H9 (cell line): Measurements from ENCODE around the gene RNGTT. TPM values are rescaled to one million over a fixed set of nuclear protein-coding genes. Genes with fewer than 3 reads are reported as not detected.
A peak's percentile ranks its signal among the peaks of the same experiment; 100 is the strongest.

Source experiments
- DNase-seq: peaks from one replicate; pipeline ENCODE4 v3.0.0-alpha.2; 2017
- H2AFZ ChIP-seq: one replicate; pipeline ENCODE4 v1.6.1; 2013; ENCODE audit warnings: mild to moderate bottlenecking, low read length, control low read depth, moderate library complexity
- H2AK5ac ChIP-seq: 2 replicates; pipeline ENCODE4 v1.6.1; 2013; ENCODE audit warnings: low read length, control low read depth, mixed read lengths; ENCODE audit not compliant: insufficient read length
- H2BK120ac ChIP-seq: one replicate; pipeline ENCODE4 v1.6.1; 2013; ENCODE audit warnings: low read depth, mild to moderate bottlenecking, low read length, control low read depth, inconsistent platforms; ENCODE audit not compliant: poor library complexity, severe bottlenecking
- H2BK12ac ChIP-seq: 2 replicates; pipeline ENCODE4 v1.6.1; 2013; ENCODE audit warnings: low read length, control low read depth, mixed read lengths, low read depth; ENCODE audit not compliant: insufficient read length
- H2BK15ac ChIP-seq: 2 replicates; pipeline ENCODE4 v1.6.1; 2013; ENCODE audit warnings: low read depth, low read length, control low read depth
- H2BK20ac ChIP-seq: one replicate; pipeline ENCODE4 v1.6.1; 2013; ENCODE audit warnings: low read depth, mild to moderate bottlenecking, low read length, control low read depth, inconsistent platforms; ENCODE audit not compliant: poor library complexity, severe bottlenecking
- H2BK5ac ChIP-seq: 2 replicates; pipeline ENCODE4 v1.6.1; 2013; ENCODE audit warnings: low read length, control low read depth, mixed read lengths; ENCODE audit not compliant: insufficient read length
- H3K14ac ChIP-seq: 2 replicates; pipeline ENCODE4 v1.6.1; 2013; ENCODE audit warnings: low read length, control low read depth; ENCODE audit not compliant: insufficient read depth
- H3K18ac ChIP-seq: 2 replicates; pipeline ENCODE4 v1.6.1; 2013; ENCODE audit warnings: low read depth, mild to moderate bottlenecking, mixed read lengths, low read length, control low read depth; ENCODE audit not compliant: insufficient read length
- H3K23ac ChIP-seq: 2 replicates; pipeline ENCODE4 v1.6.1; 2013; ENCODE audit warnings: low read length, control low read depth, mixed read lengths, low read depth; ENCODE audit not compliant: insufficient read length
- H3K23me2 ChIP-seq: 2 replicates; pipeline ENCODE4 v1.6.1; 2013; ENCODE audit warnings: low read depth, mild to moderate bottlenecking, mixed read lengths, low read length, control low read depth; ENCODE audit not compliant: insufficient read length, poor library complexity, severe bottlenecking
- H3K27ac ChIP-seq: 2 replicates; pipeline ENCODE4 v1.5.1; 2013; ENCODE audit warnings: low read length, control low read depth, mixed read lengths, low read depth; ENCODE audit not compliant: insufficient read length
- H3K27me3 ChIP-seq: 2 replicates; pipeline ENCODE4 v1.6.1; 2013; ENCODE audit warnings: low read length, control low read depth, inconsistent platforms; ENCODE audit not compliant: insufficient read depth
- H3K4ac ChIP-seq: 2 replicates; pipeline ENCODE4 v1.6.1; 2013; ENCODE audit warnings: low read depth, mild to moderate bottlenecking, control low read depth, inconsistent platforms, low read length, moderate library complexity
- H3K4me1 ChIP-seq: 2 replicates; pipeline ENCODE4 v1.6.1; 2013; ENCODE audit warnings: low read length, control low read depth, inconsistent platforms; ENCODE audit not compliant: insufficient read depth
- H3K4me2 ChIP-seq: 2 replicates; pipeline ENCODE4 v1.6.1; 2013; ENCODE audit warnings: low read length, control low read depth, mixed read lengths; ENCODE audit not compliant: insufficient read length, insufficient read depth
- H3K56ac ChIP-seq: 2 replicates; pipeline ENCODE4 v1.6.1; 2013; ENCODE audit warnings: low read depth, mild to moderate bottlenecking, mixed read lengths, low read length, control low read depth; ENCODE audit not compliant: insufficient read length
- H3K79me1 ChIP-seq: 2 replicates; pipeline ENCODE4 v1.6.1; 2013; ENCODE audit warnings: low read depth, mild to moderate bottlenecking, moderate library complexity, low read length, control low read depth, inconsistent platforms; ENCODE audit not compliant: insufficient read depth, poor library complexity, severe bottlenecking
- H3K79me2 ChIP-seq: 2 replicates; pipeline ENCODE4 v1.6.1; 2013; ENCODE audit warnings: low read length, control low read depth, inconsistent platforms; ENCODE audit not compliant: insufficient read depth
- H3K9ac ChIP-seq: 2 replicates; pipeline ENCODE4 v1.6.1; 2013; ENCODE audit warnings: low read length, control low read depth, mixed read lengths; ENCODE audit not compliant: insufficient read length; ENCODE audit errors: extremely low read depth
- H3K9me3 ChIP-seq: one replicate; pipeline ENCODE4 v1.6.1; 2013; ENCODE audit warnings: low read depth, low read length, inconsistent platforms; ENCODE audit not compliant: control insufficient read depth
- H3T11ph ChIP-seq: one replicate; pipeline ENCODE4 v1.6.1; 2013; ENCODE audit warnings: mild to moderate bottlenecking, low read length, control low read depth, inconsistent platforms
- H4K20me1 ChIP-seq: one replicate; pipeline ENCODE4 v1.6.1; 2013; ENCODE audit not compliant: control insufficient read depth, insufficient read length, insufficient read depth
- H4K5ac ChIP-seq: 2 replicates; pipeline ENCODE4 v1.6.1; 2013; ENCODE audit warnings: low read depth, mild to moderate bottlenecking, mixed read lengths, low read length, control low read depth; ENCODE audit not compliant: insufficient read length
- H4K8ac ChIP-seq: replicated peaks from 2 replicates; pipeline ENCODE4 v1.6.1; 2013; ENCODE audit warnings: low read length, control low read depth, mixed read lengths, low read depth; ENCODE audit not compliant: insufficient read length
- H4K91ac ChIP-seq: 2 replicates; pipeline ENCODE4 v1.6.1; 2013; ENCODE audit warnings: low read depth, mild to moderate bottlenecking, moderate library complexity, mixed read lengths, low read length, control low read depth; ENCODE audit not compliant: insufficient read length
- H3K27ac Mint-ChIP-seq, 3 experiments: 2 replicates in 2 of 3; 3 replicates in 1 of 3; pipeline ENCODE4 v1.8.0; 2020 to 2021; ENCODE audit warnings: mixed read lengths in 3 of 3, mild to moderate bottlenecking in 1 of 3, moderate library complexity in 1 of 3
- H3K27me3 Mint-ChIP-seq: 2 replicates; pipeline ENCODE4 v1.8.0; 2021; ENCODE audit warnings: low read depth, mild to moderate bottlenecking, moderate library complexity, mixed read lengths
- H3K36me3 Mint-ChIP-seq, 3 experiments: 2 replicates in 2 of 3; 3 replicates in 1 of 3; pipeline ENCODE4 v1.8.0; 2020 to 2021; ENCODE audit warnings: low read depth in 3 of 3, mixed read lengths in 3 of 3; ENCODE audit not compliant: insufficient read depth in 1 of 3
- H3K4me1 Mint-ChIP-seq, 2 experiments: 2 replicates each; pipeline ENCODE4 v1.8.0; 2020; ENCODE audit warnings: mixed read lengths in 2 of 2
- H3K4me3 Mint-ChIP-seq, 2 experiments: 2 replicates in 1 of 2; 3 replicates in 1 of 2; pipeline ENCODE4 v1.8.0; 2020 to 2021; ENCODE audit warnings: mild to moderate bottlenecking in 2 of 2, mixed read lengths in 2 of 2, moderate library complexity in 1 of 2
- H3K9me3 Mint-ChIP-seq, 2 experiments: 2 replicates in 1 of 2; 3 replicates in 1 of 2; pipeline ENCODE4 v1.8.0; 2020; ENCODE audit warnings: mild to moderate bottlenecking in 2 of 2, mixed read lengths in 2 of 2, moderate library complexity in 1 of 2
- CTCF ChIP-seq: fragments of 200-600 bp; sonication (generic); conservative IDR thresholded peaks from 3 replicates; pipeline ENCODE4 v1.8.0; 2021; ENCODE audit warnings: antibody characterized with exemption, mild to moderate bottlenecking
- WGBS: extraction: QIAGEN DNeasy Blood & Tissue Kit; methylation state at CpG from one replicate; pipeline ENCODE4 v1.1.7; 2013; ENCODE audit warnings: missing lambda C conversion rate, low lambda C conversion rate, mixed read lengths; ENCODE audit not compliant: insufficient read length; ENCODE audit errors: extremely low coverage; 5-methylcytosine and 5-hydroxymethylcytosine counted together
- total RNA-seq: library from RNA; stranded (reverse); gene quantifications from 2 replicates; pipeline ENCODE4 v1.2.1, GENCODE V29; 2021

Gene RNGTT
- total RNA-seq, 1 experiment from 2014 or later, result 20.5 TPM

GRCh38 chr6:88899569-88900316 lies 63.7 kb downstream of the RNGTT start:
- Histone ChIP-seq H4K91ac (no peak overlapping the region), H4K5ac (no peak overlapping the region), H3K18ac (no peak overlapping the region), H3K4me1 (no peaks in the 10 kb centered on the region; the same call in 1 of the 2 replicates), H3K27me3 (no peaks in the 10 kb centered on the region), H2BK5ac (no peak overlapping the region), H3K23ac (no peak overlapping the region), H2BK120ac (no peak overlapping the region), H3K79me2 (no peaks in the 10 kb centered on the region), H3T11ph (no peak overlapping the region), H2BK12ac (no peak overlapping the region), H3K79me1 (no peaks in the 10 kb centered on the region), H3K56ac (no peak overlapping the region), H3K27ac (no peak overlapping the region), H3K4ac (no peak overlapping the region), H2AFZ (no peak overlapping the region), H2BK20ac (no peak overlapping the region), H2AK5ac (no peak overlapping the region), H3K4me2 (no peak overlapping the region), H4K8ac (no peak overlapping the region), H2BK15ac (no peak overlapping the region), H4K20me1 (no peaks in the 10 kb centered on the region), H3K9ac (no peak overlapping the region), H3K9me3 (no peaks in the 10 kb centered on the region), H3K14ac (no peak overlapping the region), H3K23me2 (no peaks in the 10 kb centered on the region)
- no peak overlapping the region for H3K27ac Mint-ChIP-seq
- no peak for DNase-seq
- H3K4me1 Mint-ChIP-seq, result no peaks in the 10 kb centered on the region
- no peak overlapping the region for H3K4me3 Mint-ChIP-seq
- no peaks in the 10 kb centered on the region for H3K27me3 Mint-ChIP-seq
- WGBS, result no CpG with 5 or more reads among the region's 2 CpGs
- H3K36me3 Mint-ChIP-seq, result peaks cover 8 to 19% (median 9%) of the 10 kb centered on the region in 3 experiments; a peak in 6 of 7 replicates
- H3K9me3 Mint-ChIP-seq, result no peaks in the 10 kb centered on the region
- peak; percentile 62 for TF ChIP-seq CTCF
